ENCODE measurements around the gene ZNF654. TPM values are rescaled to one million over a fixed set of nuclear protein-coding genes. Genes with fewer than 3 reads are reported as not detected.

The ZNF654 gene
- 2.6 to 4.1 TPM (median 3.5 TPM) in 5 replicates for total RNA-seq (2022; extraction: Qiagen RNA extraction; ENCODE audit: low read depth)

DNA sequence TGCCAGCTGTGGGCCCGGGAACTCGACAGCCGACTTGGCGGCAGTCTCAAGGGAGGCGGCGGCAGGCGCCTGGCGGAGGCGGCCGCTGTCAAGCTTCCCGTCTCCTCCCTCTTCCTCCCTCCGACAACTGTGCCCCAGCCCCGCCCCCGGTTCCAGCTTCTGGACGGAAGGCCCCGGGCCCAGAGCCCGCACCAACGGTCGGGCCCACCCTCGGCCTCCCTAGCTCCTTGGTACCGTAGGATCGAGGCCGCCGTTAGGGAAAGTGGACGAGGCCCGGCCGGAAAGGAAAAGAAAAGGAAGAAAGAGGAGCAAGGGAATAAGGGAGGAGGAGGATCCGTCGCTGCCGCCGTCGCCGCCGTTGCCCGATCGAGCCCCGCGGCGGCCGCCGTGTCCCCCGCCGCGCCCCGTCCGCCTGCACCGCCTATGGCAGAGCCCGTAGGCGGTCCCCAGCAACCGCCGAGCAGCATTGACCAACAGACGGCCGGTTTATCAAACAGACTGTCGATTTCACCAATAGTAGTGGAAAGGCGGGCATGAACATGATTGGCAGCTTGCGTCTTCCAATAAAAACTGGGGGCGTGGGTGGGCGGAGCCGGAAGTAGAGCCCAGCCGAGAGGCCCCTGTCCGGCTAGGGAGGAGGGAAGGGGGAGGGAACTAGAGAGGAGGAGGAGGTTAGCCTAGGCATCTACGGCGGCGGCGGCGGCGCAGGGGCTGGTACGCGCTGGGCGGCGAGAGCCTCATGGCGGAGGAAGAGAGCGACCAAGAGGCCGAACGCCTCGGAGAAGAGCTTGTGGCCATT is at the start of gene ZNF654, which contains the start of gene CGGBP1:
Gene ZNF654, plus strand, starts transcription at position 675 of the 799 bp plus-strand sequence. Its CDS starts 65 bp downstream, at position 740.
Gene CGGBP1, minus strand, starts transcription at position 425 of the 799 bp plus-strand sequence. CDS start 3,029 bp downstream, outside the sequence.

GRCh38 chr3:88149509-88150362 is 90.7 kb downstream of the ZNF654 start, which contains the start of gene C3orf38:
C3orf38 (plus strand) TSS chr3:88149959; CDS start chr3:88150053, 94 bp downstream.

Other genes starting within 250 kb of the ZNF654 start
- gene CGGBP1, start 250 bp upstream of the ZNF654 start, total RNA-seq (2022; extraction: Qiagen RNA extraction; ENCODE audit: low read depth): 33.6 to 39.5 TPM (median 37.7 TPM) in 5 replicates
- 12.7 to 23.0 TPM (median 17.5 TPM) in 5 replicates for gene C3orf38, start 90.7 kb downstream of the ZNF654 start, total RNA-seq (2022; extraction: Qiagen RNA extraction; ENCODE audit: low read depth)

Data from A549 treated with RU486 at 1 μM for 4 hours (cell line).